ENCODE results near the gene SUPT3H. TPM values are rescaled to one million over a fixed set of nuclear protein-coding genes. Genes with fewer than 3 reads are reported as not detected.

Gene SUPT3H
- total RNA-seq, 1 donor from 2014 or later: 23.2 TPM

GRCh38 chr6:45031601-45032000, 346.1 kb downstream of the SUPT3H start:
- no peak overlapping the region for H3K27ac Mint-ChIP-seq
- TF ChIP-seq CTCF (IDR thresholded peaks at IDR 0.05; ENCODE audit: unreplicated experiment): no peak
- no peak overlapping the region for H3K4me3 Mint-ChIP-seq
- H3K27me3 Mint-ChIP-seq (ENCODE audit: low read depth): no peaks in the 10 kb centered on the region
- no peak for DNase-seq (ENCODE audit: low spot score in 2 of 2, unreplicated experiment in 2 of 2)
- peaks cover 17% of the 10 kb centered on the region for H3K9me3 Mint-ChIP-seq
- H3K4me1 Mint-ChIP-seq: no peaks in the 10 kb centered on the region
- peaks cover 9% of the 10 kb centered on the region for H3K36me3 Mint-ChIP-seq

- Mint-ChIP-seq H3K9me3 (peaks cover 38% of the 10 kb centered on the region), H3K4me1 (no peaks in the 10 kb centered on the region), H3K36me3 (peaks cover 11% of the 10 kb centered on the region), H3K27ac (no peak overlapping the region), H3K4me3 (no peak overlapping the region), H3K27me3 (ENCODE audit: low read depth) (no peaks in the 10 kb centered on the region)
- no peak for TF ChIP-seq CTCF (IDR thresholded peaks at IDR 0.05; ENCODE audit: unreplicated experiment)
- no peak for DNase-seq (ENCODE audit: low spot score in 2 of 2, unreplicated experiment in 2 of 2)
Observed at GRCh38 chr6:45027126-45027525, 350.6 kb downstream of the SUPT3H start.

DNA sequence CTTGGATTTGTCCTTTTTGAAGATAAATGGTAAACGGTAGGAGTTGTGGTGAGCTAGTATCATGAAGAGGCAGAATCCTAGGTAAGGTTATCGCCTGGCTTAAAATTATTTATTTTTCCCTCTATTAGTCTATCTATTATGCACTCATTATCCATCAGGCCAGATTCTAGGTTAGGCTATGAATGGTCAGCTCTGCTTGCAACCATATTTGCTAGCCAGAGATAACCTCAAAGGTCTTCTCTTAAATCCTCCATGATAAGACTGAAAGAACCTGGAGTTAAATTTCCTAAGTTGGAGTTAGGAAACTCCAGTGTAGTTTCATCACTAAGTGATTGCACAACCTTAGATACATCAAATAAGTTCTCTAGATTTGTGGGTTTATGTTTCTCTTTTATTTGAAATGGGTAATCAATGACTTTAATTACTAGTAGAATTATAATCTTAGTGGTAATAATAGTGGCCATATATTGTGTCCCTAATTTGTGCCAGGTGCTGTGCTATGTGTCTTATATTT, 351.7 kb downstream of the SUPT3H start:
- Mint-ChIP-seq H3K4me1 (peaks cover 2% of the 10 kb centered on the region), H3K27ac (no peak overlapping the region), H3K36me3 (peaks cover 11% of the 10 kb centered on the region), H3K27me3 (ENCODE audit: low read depth) (no peaks in the 10 kb centered on the region), H3K9me3 (peaks cover 38% of the 10 kb centered on the region), H3K4me3 (no peak overlapping the region)
- TF ChIP-seq CTCF (IDR thresholded peaks at IDR 0.05; ENCODE audit: unreplicated experiment): no peak
- DNase-seq (ENCODE audit: low spot score in 2 of 2, unreplicated experiment in 2 of 2): no peak

- no peak for DNase-seq (ENCODE audit: low spot score in 2 of 2, unreplicated experiment in 2 of 2)
- peaks cover 11% of the 10 kb centered on the region for H3K36me3 Mint-ChIP-seq
- H3K4me3 Mint-ChIP-seq: no peak overlapping the region
- peaks cover 38% of the 10 kb centered on the region for H3K9me3 Mint-ChIP-seq
- no peak for TF ChIP-seq CTCF (IDR thresholded peaks at IDR 0.05; ENCODE audit: unreplicated experiment)
- H3K4me1 Mint-ChIP-seq: peaks cover 4% of the 10 kb centered on the region
- no peak overlapping the region for H3K27ac Mint-ChIP-seq
- no peaks in the 10 kb centered on the region for H3K27me3 Mint-ChIP-seq (ENCODE audit: low read depth)
Observed at GRCh38 chr6:45024610-45025009, 353.1 kb downstream of the SUPT3H start.

- no peaks in the 10 kb centered on the region for H3K27me3 Mint-ChIP-seq (ENCODE audit: low read depth)
- no peak overlapping the region for H3K4me3 Mint-ChIP-seq
- H3K36me3 Mint-ChIP-seq: peaks cover 4% of the 10 kb centered on the region
- no peak for DNase-seq (ENCODE audit: low spot score in 2 of 2, unreplicated experiment in 2 of 2)
- TF ChIP-seq CTCF (IDR thresholded peaks at IDR 0.05; ENCODE audit: unreplicated experiment): no peak
- H3K27ac Mint-ChIP-seq: no peak overlapping the region
- peaks cover 4% of the 10 kb centered on the region for H3K4me1 Mint-ChIP-seq
- peaks cover 25% of the 10 kb centered on the region for H3K9me3 Mint-ChIP-seq
Observed at GRCh38 chr6:45021676-45022075, 356.1 kb downstream of the SUPT3H start.

DNA sequence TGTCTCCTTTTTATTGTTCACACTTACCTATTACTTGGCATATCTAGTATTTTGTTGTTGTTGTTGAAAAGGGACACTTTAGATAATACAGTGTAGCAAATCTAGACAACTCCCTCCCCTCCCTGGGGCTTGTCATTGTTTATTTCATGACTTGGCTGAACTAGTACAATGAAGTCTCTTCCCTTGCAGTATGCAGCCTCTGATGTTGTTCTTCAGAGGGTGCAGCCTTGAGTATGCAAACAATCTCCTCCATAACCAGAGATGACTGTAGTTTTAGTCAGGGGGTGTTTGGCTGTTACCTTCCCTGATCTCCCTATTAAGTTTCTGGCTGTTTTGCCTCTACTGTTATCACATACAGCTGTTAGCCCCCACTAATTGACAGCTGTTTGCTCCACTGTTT, 365.0 kb downstream of the SUPT3H start:
- TF ChIP-seq CTCF (IDR thresholded peaks at IDR 0.05; ENCODE audit: unreplicated experiment): no peak
- Mint-ChIP-seq H3K27ac (no peak overlapping the region), H3K27me3 (ENCODE audit: low read depth) (no peaks in the 10 kb centered on the region), H3K9me3 (peaks cover 38% of the 10 kb centered on the region), H3K36me3 (peaks cover 23% of the 10 kb centered on the region), H3K4me3 (no peak overlapping the region), H3K4me1 (no peaks in the 10 kb centered on the region)
- DNase-seq (ENCODE audit: low spot score in 2 of 2, unreplicated experiment in 2 of 2): no peak
